ENCODE measurements around the gene NDUFB4.

GRCh38 chr3:120568598-120568997, 27.5 kb upstream of the NDUFB4 start:
- no peak for TF ChIP-seq CTCF (IDR thresholded peaks at IDR 0.05; ENCODE audit: low read length)
- TF ChIP-seq EZH2 (optimal IDR thresholded peaks at IDR 0.05; ENCODE audit: low read depth, low read length) = no peak
- TF ChIP-seq EZH2phosphoT487 (IDR thresholded peaks at IDR 0.05; ENCODE audit: low read length) = no peak
